GM23338 (cell line): ENCODE data around the gene SUMF1. TPM values are rescaled to one million over a fixed set of nuclear protein-coding genes. Genes with fewer than 3 reads are reported as not detected.

Source experiments
- ATAC-seq: fragments of 200-7000 bp; cut with Tn5 transposase; 3 replicates; pipeline ENCODE4 v1.9.1; 2020
- DNase-seq: peaks from one replicate; pipeline ENCODE4 v3.0.0-alpha.2; 2015; ENCODE audit warnings: low spot score
- H2AFZ ChIP-seq: fragments of 200-600 bp; sonication (generic); 2 replicates; pipeline ENCODE4 v1.8.0; 2016; ENCODE audit warnings: antibody characterized with exemption, mild to moderate bottlenecking, moderate library complexity
- H3F3A ChIP-seq: fragments of 200-600 bp; sonication (generic); replicated peaks from 2 replicates; pipeline ENCODE4 v1.8.0; 2017; ENCODE audit warnings: antibody characterized with exemption, mixed run types, low read depth
- H3K27ac ChIP-seq: fragments of 200-600 bp; sonication (generic); 2 replicates; pipeline ENCODE4 v1.6.1; 2016; ENCODE audit warnings: low read depth
- H3K27me3 ChIP-seq: fragments of 200-600 bp; sonication (generic); 2 replicates; pipeline ENCODE4 v1.8.0; 2016; ENCODE audit warnings: mild to moderate bottlenecking, mixed run types, moderate library complexity; ENCODE audit not compliant: insufficient read depth
- H3K36me3 ChIP-seq: fragments of 200-600 bp; sonication (generic); 2 replicates; pipeline ENCODE4 v1.8.0; 2016; ENCODE audit warnings: mild to moderate bottlenecking; ENCODE audit not compliant: insufficient read depth
- H3K4me1 ChIP-seq: fragments of 200-600 bp; sonication (generic); 2 replicates; pipeline ENCODE4 v1.8.0; 2016; ENCODE audit warnings: mild to moderate bottlenecking, moderate library complexity; ENCODE audit not compliant: insufficient read depth
- H3K4me2 ChIP-seq: fragments of 200-600 bp; sonication (generic); 2 replicates; pipeline ENCODE4 v1.7.1; 2017; ENCODE audit warnings: mixed run types
- H3K4me3 ChIP-seq: fragments of 200-600 bp; sonication (generic); 2 replicates; pipeline ENCODE4 v1.6.1; 2016; ENCODE audit warnings: mixed run types
- H3K79me2 ChIP-seq: fragments of 200-600 bp; sonication (generic); replicated peaks from 2 replicates; pipeline ENCODE4 v1.8.0; 2017; ENCODE audit warnings: mild to moderate bottlenecking; ENCODE audit not compliant: insufficient read depth
- H3K9me2 ChIP-seq: fragments of 200-600 bp; sonication (generic); 2 replicates; pipeline ENCODE4 v1.8.0; 2017; ENCODE audit not compliant: insufficient read depth
- H4K20me1 ChIP-seq: fragments of 200-600 bp; sonication (generic); replicated peaks from 2 replicates; pipeline ENCODE4 v1.8.0; 2017; ENCODE audit warnings: mild to moderate bottlenecking; ENCODE audit not compliant: insufficient read depth
- H3K27ac Mint-ChIP-seq: 2 replicates; pipeline ENCODE4 v1.8.0; 2020; ENCODE audit warnings: inconsistent platforms, mild to moderate bottlenecking, moderate library complexity, mixed read lengths
- H3K27me3 Mint-ChIP-seq: 3 replicates; pipeline ENCODE4 v1.8.0; 2022; ENCODE audit warnings: low read depth, mild to moderate bottlenecking, moderate library complexity, mixed read lengths, inconsistent platforms; ENCODE audit not compliant: insufficient read depth, poor library complexity
- H3K36me3 Mint-ChIP-seq: 3 replicates; pipeline ENCODE4 v1.8.0; 2021; ENCODE audit warnings: low read depth, mild to moderate bottlenecking, inconsistent platforms, moderate library complexity, mixed read lengths
- H3K4me1 Mint-ChIP-seq: 3 replicates; pipeline ENCODE4 v1.8.0; 2020; ENCODE audit warnings: mild to moderate bottlenecking, inconsistent platforms, mixed read lengths
- H3K4me3 Mint-ChIP-seq: 3 replicates; pipeline ENCODE4 v1.8.0; 2021; ENCODE audit warnings: moderate library complexity, mild to moderate bottlenecking, inconsistent platforms, mixed read lengths
- H3K9me3 Mint-ChIP-seq: 3 replicates; pipeline ENCODE4 v1.8.0; 2020; ENCODE audit warnings: moderate library complexity, mild to moderate bottlenecking, inconsistent platforms, mixed read lengths
- CREB1 ChIP-seq: fragments of 250-450 bp; sonication (Bioruptor Pico); IDR thresholded peaks from 2 replicates; pipeline ENCODE4 v1.5.0; 2020; ENCODE audit warnings: low read depth, mild to moderate bottlenecking, moderate library complexity
- EZH2 ChIP-seq: fragments of 200-600 bp; sonication (generic); IDR thresholded peaks from one replicate; pipeline ENCODE4 v1.8.0; 2017; ENCODE audit warnings: antibody characterized with exemption, mild to moderate bottlenecking, low read depth; ENCODE audit not compliant: unreplicated experiment
- EZH2phosphoT487 ChIP-seq: fragments of 200-600 bp; sonication (generic); IDR thresholded peaks from one replicate; pipeline ENCODE4 v1.8.1; 2018; ENCODE audit warnings: antibody characterized with exemption; ENCODE audit not compliant: unreplicated experiment
- JUNB ChIP-seq: IDR thresholded peaks from one replicate; pipeline ENCODE4 v1.6.1; 2016; ENCODE audit warnings: antibody characterized with exemption; ENCODE audit not compliant: unreplicated experiment
- NANOG ChIP-seq: IDR thresholded peaks from 2 replicates; pipeline ENCODE4 v1.6.1; 2016; ENCODE audit warnings: antibody characterized with exemption, borderline replicate concordance
- POLR2AphosphoS5 ChIP-seq: IDR thresholded peaks from 2 replicates; pipeline ENCODE4 v1.6.1; 2016; ENCODE audit warnings: antibody characterized with exemption, low read depth
- STAT1 ChIP-seq: IDR thresholded peaks from one replicate; pipeline ENCODE4 v1.6.1; 2016; ENCODE audit warnings: antibody characterized with exemption; ENCODE audit not compliant: unreplicated experiment
- ZNF114 ChIP-seq: fragments of 250-450 bp; sonication (Bioruptor Pico); IDR thresholded peaks from 2 replicates; pipeline ENCODE4 v1.5.0; 2020; ENCODE audit warnings: mild to moderate bottlenecking, moderate library complexity
- ZNF331 ChIP-seq: fragments of 250-450 bp; sonication (Bioruptor Pico); IDR thresholded peaks from 2 replicates; pipeline ENCODE4 v1.5.0; 2020; ENCODE audit warnings: low read depth, mild to moderate bottlenecking, moderate library complexity
- polyA plus RNA-seq: library from polyadenylated mRNA; unstranded; fragments of >200 nt; fragmentation: Nextera tagmentation; extraction: Ambion mirVana; gene quantifications from 2 replicates; pipeline ENCODE4 v1.2.1, GENCODE V29; 2016
- total RNA-seq: library from RNA; depleted of rRNA; stranded (reverse); fragments of >200 nt; shearing (Covaris generic); gene quantifications from 2 replicates; pipeline ENCODE4 v1.2.3, GENCODE V29; 2014
- TF ChIP-seq, protein P1 (sequence below): IDR thresholded peaks from one replicate; pipeline ENCODE4 v1.6.1; 2018; ENCODE audit warnings: antibody characterized with exemption; ENCODE audit not compliant: unreplicated experiment
- TF ChIP-seq, protein P2 (sequence below): fragments of 250-450 bp; sonication (Bioruptor Pico); IDR thresholded peaks from 2 replicates; pipeline ENCODE4 v1.5.0; 2020; ENCODE audit warnings: mild to moderate bottlenecking, moderate library complexity
- TF ChIP-seq, protein P3 (sequence below), 2 experiments: fragments of 200-600 bp in 1 of 2; sonication (generic) in 1 of 2; conservative IDR thresholded peaks; 2 replicates each; pipeline versions ENCODE4 v1.5.1 to v1.6.1; 2016 to 2017; ENCODE audit warnings: antibody characterized with exemption in 2 of 2, low read depth in 2 of 2, mild to moderate bottlenecking in 2 of 2, moderate library complexity in 1 of 2
- TF ChIP-seq, protein P4 (sequence below): IDR thresholded peaks from 2 replicates; pipeline ENCODE4 v1.6.1; 2016; ENCODE audit warnings: antibody characterized with exemption

SUMF1 gene
- total and polyA plus RNA-seq, 2 experiments from 2014 or later: 6.9 to 20.3 TPM

DNA sequence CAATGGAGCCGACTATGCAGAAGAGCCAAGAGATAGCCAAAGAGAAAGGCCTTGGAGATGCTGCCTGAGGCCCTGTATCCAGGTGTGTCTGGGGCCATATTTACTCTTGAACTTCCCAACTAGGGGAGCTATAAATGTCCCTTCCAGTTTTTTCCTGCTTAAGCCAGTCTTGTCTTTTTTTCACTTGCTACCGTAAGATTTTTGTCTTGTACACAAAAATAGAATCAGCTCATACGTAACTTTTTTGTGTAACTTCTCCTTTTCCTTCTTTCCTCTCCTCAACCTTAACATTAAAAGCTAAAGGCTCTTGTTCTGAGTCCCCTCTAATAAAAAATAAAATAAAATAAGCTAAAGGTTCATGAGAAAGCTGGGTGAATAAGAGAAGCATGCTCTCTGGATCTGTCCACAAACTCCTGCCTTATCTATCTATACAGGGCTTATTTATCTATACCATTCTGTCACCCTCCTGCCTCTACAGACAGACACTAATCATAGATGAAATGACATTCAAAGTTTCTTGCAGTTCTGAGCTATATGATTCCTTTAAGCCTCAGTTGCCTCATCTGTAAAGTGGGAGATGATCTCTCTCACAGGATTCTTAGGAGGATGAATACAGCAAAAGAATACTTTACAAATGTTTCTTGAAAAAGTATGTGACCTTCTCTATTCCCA lies 4.6 kb downstream of the SUMF1 start:
- H3K36me3 Mint-ChIP-seq: no peaks in the 10 kb centered on the region
- H3K27me3 Mint-ChIP-seq: peaks cover 4% of the 10 kb centered on the region
- no peak for ATAC-seq
- TF ChIP-seq, protein P1, sequence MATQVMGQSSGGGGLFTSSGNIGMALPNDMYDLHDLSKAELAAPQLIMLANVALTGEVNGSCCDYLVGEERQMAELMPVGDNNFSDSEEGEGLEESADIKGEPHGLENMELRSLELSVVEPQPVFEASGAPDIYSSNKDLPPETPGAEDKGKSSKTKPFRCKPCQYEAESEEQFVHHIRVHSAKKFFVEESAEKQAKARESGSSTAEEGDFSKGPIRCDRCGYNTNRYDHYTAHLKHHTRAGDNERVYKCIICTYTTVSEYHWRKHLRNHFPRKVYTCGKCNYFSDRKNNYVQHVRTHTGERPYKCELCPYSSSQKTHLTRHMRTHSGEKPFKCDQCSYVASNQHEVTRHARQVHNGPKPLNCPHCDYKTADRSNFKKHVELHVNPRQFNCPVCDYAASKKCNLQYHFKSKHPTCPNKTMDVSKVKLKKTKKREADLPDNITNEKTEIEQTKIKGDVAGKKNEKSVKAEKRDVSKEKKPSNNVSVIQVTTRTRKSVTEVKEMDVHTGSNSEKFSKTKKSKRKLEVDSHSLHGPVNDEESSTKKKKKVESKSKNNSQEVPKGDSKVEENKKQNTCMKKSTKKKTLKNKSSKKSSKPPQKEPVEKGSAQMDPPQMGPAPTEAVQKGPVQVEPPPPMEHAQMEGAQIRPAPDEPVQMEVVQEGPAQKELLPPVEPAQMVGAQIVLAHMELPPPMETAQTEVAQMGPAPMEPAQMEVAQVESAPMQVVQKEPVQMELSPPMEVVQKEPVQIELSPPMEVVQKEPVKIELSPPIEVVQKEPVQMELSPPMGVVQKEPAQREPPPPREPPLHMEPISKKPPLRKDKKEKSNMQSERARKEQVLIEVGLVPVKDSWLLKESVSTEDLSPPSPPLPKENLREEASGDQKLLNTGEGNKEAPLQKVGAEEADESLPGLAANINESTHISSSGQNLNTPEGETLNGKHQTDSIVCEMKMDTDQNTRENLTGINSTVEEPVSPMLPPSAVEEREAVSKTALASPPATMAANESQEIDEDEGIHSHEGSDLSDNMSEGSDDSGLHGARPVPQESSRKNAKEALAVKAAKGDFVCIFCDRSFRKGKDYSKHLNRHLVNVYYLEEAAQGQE: no peak
- TF ChIP-seq NANOG (no peak), ZNF114 (CRISPR knock-in tag) (no peak), EZH2 (no peak), CREB1 (CRISPR knock-in tag) (no peak), STAT1 (no peak), POLR2AphosphoS5 (no peak), JUNB (no peak), EZH2phosphoT487 (no peak), ZNF331 (CRISPR knock-in tag) (no peak)
- TF ChIP-seq, protein P2, sequence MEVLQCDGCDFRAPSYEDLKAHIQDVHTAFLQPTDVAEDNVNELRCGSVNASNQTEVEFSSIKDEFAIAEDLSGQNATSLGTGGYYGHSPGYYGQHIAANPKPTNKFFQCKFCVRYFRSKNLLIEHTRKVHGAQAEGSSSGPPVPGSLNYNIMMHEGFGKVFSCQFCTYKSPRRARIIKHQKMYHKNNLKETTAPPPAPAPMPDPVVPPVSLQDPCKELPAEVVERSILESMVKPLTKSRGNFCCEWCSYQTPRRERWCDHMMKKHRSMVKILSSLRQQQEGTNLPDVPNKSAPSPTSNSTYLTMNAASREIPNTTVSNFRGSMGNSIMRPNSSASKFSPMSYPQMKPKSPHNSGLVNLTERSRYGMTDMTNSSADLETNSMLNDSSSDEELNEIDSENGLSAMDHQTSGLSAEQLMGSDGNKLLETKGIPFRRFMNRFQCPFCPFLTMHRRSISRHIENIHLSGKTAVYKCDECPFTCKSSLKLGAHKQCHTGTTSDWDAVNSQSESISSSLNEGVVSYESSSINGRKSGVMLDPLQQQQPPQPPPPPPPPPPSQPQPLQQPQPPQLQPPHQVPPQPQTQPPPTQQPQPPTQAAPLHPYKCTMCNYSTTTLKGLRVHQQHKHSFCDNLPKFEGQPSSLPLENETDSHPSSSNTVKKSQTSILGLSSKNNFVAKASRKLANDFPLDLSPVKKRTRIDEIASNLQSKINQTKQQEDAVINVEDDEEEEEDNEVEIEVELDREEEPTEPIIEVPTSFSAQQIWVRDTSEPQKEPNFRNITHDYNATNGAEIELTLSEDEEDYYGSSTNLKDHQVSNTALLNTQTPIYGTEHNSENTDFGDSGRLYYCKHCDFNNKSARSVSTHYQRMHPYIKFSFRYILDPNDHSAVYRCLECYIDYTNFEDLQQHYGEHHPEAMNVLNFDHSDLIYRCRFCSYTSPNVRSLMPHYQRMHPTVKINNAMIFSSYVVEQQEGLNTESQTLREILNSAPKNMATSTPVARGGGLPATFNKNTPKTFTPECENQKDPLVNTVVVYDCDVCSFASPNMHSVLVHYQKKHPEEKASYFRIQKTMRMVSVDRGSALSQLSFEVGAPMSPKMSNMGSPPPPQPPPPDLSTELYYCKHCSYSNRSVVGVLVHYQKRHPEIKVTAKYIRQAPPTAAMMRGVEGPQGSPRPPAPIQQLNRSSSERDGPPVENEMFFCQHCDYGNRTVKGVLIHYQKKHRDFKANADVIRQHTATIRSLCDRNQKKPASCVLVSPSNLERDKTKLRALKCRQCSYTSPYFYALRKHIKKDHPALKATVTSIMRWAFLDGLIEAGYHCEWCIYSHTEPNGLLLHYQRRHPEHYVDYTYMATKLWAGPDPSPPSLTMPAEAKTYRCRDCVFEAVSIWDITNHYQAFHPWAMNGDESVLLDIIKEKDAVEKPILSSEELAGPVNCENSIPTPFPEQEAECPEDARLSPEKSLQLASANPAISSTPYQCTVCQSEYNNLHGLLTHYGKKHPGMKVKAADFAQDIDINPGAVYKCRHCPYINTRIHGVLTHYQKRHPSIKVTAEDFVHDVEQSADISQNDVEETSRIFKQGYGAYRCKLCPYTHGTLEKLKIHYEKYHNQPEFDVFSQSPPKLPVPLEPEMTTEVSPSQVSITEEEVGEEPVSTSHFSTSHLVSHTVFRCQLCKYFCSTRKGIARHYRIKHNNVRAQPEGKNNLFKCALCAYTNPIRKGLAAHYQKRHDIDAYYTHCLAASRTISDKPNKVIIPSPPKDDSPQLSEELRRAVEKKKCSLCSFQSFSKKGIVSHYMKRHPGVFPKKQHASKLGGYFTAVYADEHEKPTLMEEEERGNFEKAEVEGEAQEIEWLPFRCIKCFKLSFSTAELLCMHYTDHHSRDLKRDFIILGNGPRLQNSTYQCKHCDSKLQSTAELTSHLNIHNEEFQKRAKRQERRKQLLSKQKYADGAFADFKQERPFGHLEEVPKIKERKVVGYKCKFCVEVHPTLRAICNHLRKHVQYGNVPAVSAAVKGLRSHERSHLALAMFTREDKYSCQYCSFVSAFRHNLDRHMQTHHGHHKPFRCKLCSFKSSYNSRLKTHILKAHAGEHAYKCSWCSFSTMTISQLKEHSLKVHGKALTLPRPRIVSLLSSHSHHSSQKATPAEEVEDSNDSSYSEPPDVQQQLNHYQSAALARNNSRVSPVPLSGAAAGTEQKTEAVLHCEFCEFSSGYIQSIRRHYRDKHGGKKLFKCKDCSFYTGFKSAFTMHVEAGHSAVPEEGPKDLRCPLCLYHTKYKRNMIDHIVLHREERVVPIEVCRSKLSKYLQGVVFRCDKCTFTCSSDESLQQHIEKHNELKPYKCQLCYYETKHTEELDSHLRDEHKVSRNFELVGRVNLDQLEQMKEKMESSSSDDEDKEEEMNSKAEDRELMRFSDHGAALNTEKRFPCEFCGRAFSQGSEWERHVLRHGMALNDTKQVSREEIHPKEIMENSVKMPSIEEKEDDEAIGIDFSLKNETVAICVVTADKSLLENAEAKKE: no peak
- TF ChIP-seq, protein P3, sequence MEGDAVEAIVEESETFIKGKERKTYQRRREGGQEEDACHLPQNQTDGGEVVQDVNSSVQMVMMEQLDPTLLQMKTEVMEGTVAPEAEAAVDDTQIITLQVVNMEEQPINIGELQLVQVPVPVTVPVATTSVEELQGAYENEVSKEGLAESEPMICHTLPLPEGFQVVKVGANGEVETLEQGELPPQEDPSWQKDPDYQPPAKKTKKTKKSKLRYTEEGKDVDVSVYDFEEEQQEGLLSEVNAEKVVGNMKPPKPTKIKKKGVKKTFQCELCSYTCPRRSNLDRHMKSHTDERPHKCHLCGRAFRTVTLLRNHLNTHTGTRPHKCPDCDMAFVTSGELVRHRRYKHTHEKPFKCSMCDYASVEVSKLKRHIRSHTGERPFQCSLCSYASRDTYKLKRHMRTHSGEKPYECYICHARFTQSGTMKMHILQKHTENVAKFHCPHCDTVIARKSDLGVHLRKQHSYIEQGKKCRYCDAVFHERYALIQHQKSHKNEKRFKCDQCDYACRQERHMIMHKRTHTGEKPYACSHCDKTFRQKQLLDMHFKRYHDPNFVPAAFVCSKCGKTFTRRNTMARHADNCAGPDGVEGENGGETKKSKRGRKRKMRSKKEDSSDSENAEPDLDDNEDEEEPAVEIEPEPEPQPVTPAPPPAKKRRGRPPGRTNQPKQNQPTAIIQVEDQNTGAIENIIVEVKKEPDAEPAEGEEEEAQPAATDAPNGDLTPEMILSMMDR (conservative IDR thresholded peaks at IDR 0.05; ENCODE audit: low read depth in 2 of 2): no peak
- TF ChIP-seq, protein P4, sequence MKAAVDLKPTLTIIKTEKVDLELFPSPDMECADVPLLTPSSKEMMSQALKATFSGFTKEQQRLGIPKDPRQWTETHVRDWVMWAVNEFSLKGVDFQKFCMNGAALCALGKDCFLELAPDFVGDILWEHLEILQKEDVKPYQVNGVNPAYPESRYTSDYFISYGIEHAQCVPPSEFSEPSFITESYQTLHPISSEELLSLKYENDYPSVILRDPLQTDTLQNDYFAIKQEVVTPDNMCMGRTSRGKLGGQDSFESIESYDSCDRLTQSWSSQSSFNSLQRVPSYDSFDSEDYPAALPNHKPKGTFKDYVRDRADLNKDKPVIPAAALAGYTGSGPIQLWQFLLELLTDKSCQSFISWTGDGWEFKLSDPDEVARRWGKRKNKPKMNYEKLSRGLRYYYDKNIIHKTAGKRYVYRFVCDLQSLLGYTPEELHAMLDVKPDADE: no peak
- Histone ChIP-seq H3K4me2 (no peak overlapping the region), H3K27ac (no peak overlapping the region), H4K20me1 (no peaks in the 10 kb centered on the region), H2AFZ (no peak overlapping the region), H3K27me3 (no peaks in the 10 kb centered on the region), H3F3A (no peaks in the 10 kb centered on the region), H3K4me3 (no peak overlapping the region), H3K36me3 (no peaks in the 10 kb centered on the region), H3K4me1 (no peaks in the 10 kb centered on the region; the same call in 1 of the 2 replicates), H3K79me2 (0 out of 2 replicates have a peak, but pooled peaks cover 3% of the 10 kb centered on the region), H3K9me2 (no peaks in the 10 kb centered on the region)
- H3K4me1 Mint-ChIP-seq: peaks cover 8% of the 10 kb centered on the region; the same call in 2 of the 3 replicates
- H3K4me3 Mint-ChIP-seq: no peak overlapping the region
- no peak overlapping the region for H3K27ac Mint-ChIP-seq
- H3K9me3 Mint-ChIP-seq: no peaks in the 10 kb centered on the region
- no peak for DNase-seq
